Suprapubic skin (tissue), 4 donors: ENCODE data around the gene TBC1D8. TPM values are rescaled to one million over a fixed set of nuclear protein-coding genes. Genes with fewer than 3 reads are reported as not detected.
A peak's percentile ranks its signal among the peaks of the same experiment; 100 is the strongest.

ENCODE experiments used
- DNase-seq, 2 donors: peaks; one replicate each; pipeline ENCODE4 v3.0.0-alpha.2; 2019; ENCODE audit warnings: low spot score in 2 of 2
- H3K27ac ChIP-seq: fragments of 200-600 bp; sonication (generic); one replicate; pipeline ENCODE4 v1.5.1; 2019
- H3K27me3 ChIP-seq: fragments of 200-600 bp; sonication (generic); one replicate; pipeline ENCODE4 v1.5.1; 2019
- H3K36me3 ChIP-seq: fragments of 200-600 bp; sonication (generic); one replicate; pipeline ENCODE4 v1.5.1; 2019
- H3K4me1 ChIP-seq: fragments of 200-600 bp; sonication (generic); one replicate; pipeline ENCODE4 v1.5.1; 2019
- H3K4me3 ChIP-seq: fragments of 200-600 bp; sonication (generic); one replicate; pipeline ENCODE4 v1.5.1; 2019; ENCODE audit warnings: mild to moderate bottlenecking
- H3K9me3 ChIP-seq: fragments of 200-600 bp; sonication (generic); one replicate; pipeline ENCODE4 v1.5.1; 2019
- CTCF ChIP-seq, 2 donors: fragments of 200-600 bp in 1 of 2; fragments of 450-650 bp in 1 of 2; sonication (generic) in 1 of 2; IDR thresholded peaks; one replicate each; pipeline ENCODE4 v1.5.1; 2016 to 2019; ENCODE audit warnings: antibody characterized with exemption in 2 of 2, mild to moderate bottlenecking in 1 of 2, moderate library complexity in 1 of 2
- EP300 ChIP-seq: sonication (generic); formaldehyde crosslinking; IDR thresholded peaks from one replicate; pipeline ENCODE4 v1.6.1; 2017; ENCODE audit warnings: antibody characterized with exemption
- POLR2A ChIP-seq, 2 donors: fragments of 450-650 bp; IDR thresholded peaks; one replicate each; pipeline ENCODE4 v1.6.1; 2017; ENCODE audit warnings: antibody characterized with exemption in 2 of 2, mild to moderate bottlenecking in 2 of 2, moderate library complexity in 2 of 2
- POLR2AphosphoS5 ChIP-seq, 3 donors: sonication (generic); formaldehyde crosslinking; IDR thresholded peaks; one replicate each; pipeline ENCODE4 v1.6.1; 2017; ENCODE audit warnings: antibody characterized with exemption in 3 of 3
- WGBS: methylation state at CpG from one replicate; pipeline ENCODE4 v1.1.5; 2018; 5-methylcytosine and 5-hydroxymethylcytosine counted together
- total RNA-seq, 4 donors: library from RNA; depleted of rRNA; stranded (reverse); fragments of >200 nt; gene quantifications; one replicate each; pipeline ENCODE4 v1.1.0, GENCODE V29; 2016

Gene TBC1D8
- total RNA-seq, 4 donors from 2014 or later: 38.8 to 309 (median 68.3) TPM

GRCh38 chr2:101081375-101081907 is 69.7 kb downstream of the TBC1D8 start:
- WGBS: 88% methylated on average over 1 of the region's 1 CpG
- H3K4me1 ChIP-seq: no peaks in the 10 kb centered on the region
- no peak overlapping the region for H3K4me3 ChIP-seq
- TF ChIP-seq POLR2AphosphoS5 (IDR thresholded peaks at IDR 0.05) (no peak), POLR2A (IDR thresholded peaks at IDR 0.05) (no peak), CTCF (IDR thresholded peaks at IDR 0.05) (no peak), EP300 (no peak)
- peak overlapping the region; percentile 51 for H3K27ac ChIP-seq
- H3K36me3 ChIP-seq: peaks cover 4% of the 10 kb centered on the region
- H3K27me3 ChIP-seq: no peaks in the 10 kb centered on the region
- H3K9me3 ChIP-seq: no peaks in the 10 kb centered on the region
- DNase-seq: no peak

- DNase-seq: no peak
- Histone ChIP-seq H3K4me1 (no peaks in the 10 kb centered on the region), H3K27ac (peak overlapping the region; percentile 51), H3K4me3 (no peak overlapping the region), H3K27me3 (no peaks in the 10 kb centered on the region), H3K36me3 (peaks cover 4% of the 10 kb centered on the region), H3K9me3 (no peaks in the 10 kb centered on the region)
- 92% methylated on average over 14 of the region's 14 CpGs for WGBS
- TF ChIP-seq EP300: no peak
- TF ChIP-seq POLR2AphosphoS5 (IDR thresholded peaks at IDR 0.05): peak in 1 of 3 donors; percentile 40
- no peak for TF ChIP-seq CTCF (IDR thresholded peaks at IDR 0.05)
- no peak for TF ChIP-seq POLR2A (IDR thresholded peaks at IDR 0.05)
Measured at GRCh38 chr2:101080211-101081068, 70.7 kb downstream of the TBC1D8 start.

GRCh38 chr2:101076581-101076980 is 74.6 kb downstream of the TBC1D8 start:
- no peak for DNase-seq
- Histone ChIP-seq H3K36me3 (no peaks in the 10 kb centered on the region), H3K4me3 (no peak overlapping the region), H3K27me3 (no peaks in the 10 kb centered on the region), H3K27ac (no peak overlapping the region), H3K4me1 (no peaks in the 10 kb centered on the region), H3K9me3 (no peaks in the 10 kb centered on the region)
- WGBS: 45% methylated on average over 2 of the region's 2 CpGs
- no peak for TF ChIP-seq POLR2A (IDR thresholded peaks at IDR 0.05)
- TF ChIP-seq POLR2AphosphoS5 (IDR thresholded peaks at IDR 0.05): no peak
- no peak for TF ChIP-seq EP300
- TF ChIP-seq CTCF (IDR thresholded peaks at IDR 0.05): no peak

- TF ChIP-seq EP300 (no peak), POLR2AphosphoS5 (IDR thresholded peaks at IDR 0.05) (no peak)
- H3K27me3 ChIP-seq: no peaks in the 10 kb centered on the region
- WGBS: 24% methylated on average over 4 of the region's 4 CpGs
- H3K9me3 ChIP-seq: no peaks in the 10 kb centered on the region
- peak overlapping the region; percentile 81 for H3K27ac ChIP-seq
- no peaks in the 10 kb centered on the region for H3K36me3 ChIP-seq
- no peak for DNase-seq
- H3K4me1 ChIP-seq: peaks cover 26% of the 10 kb centered on the region
- no peak overlapping the region for H3K4me3 ChIP-seq
Measured at GRCh38 chr2:101064868-101065549, 86.2 kb downstream of the TBC1D8 start.

- Histone ChIP-seq H3K4me1 (peaks cover 26% of the 10 kb centered on the region), H3K36me3 (no peaks in the 10 kb centered on the region), H3K27ac (peak overlapping the region; percentile 81), H3K9me3 (no peaks in the 10 kb centered on the region), H3K27me3 (no peaks in the 10 kb centered on the region), H3K4me3 (no peak overlapping the region)
- no peak for DNase-seq
- TF ChIP-seq CTCF (IDR thresholded peaks at IDR 0.05) (no peak), POLR2AphosphoS5 (IDR thresholded peaks at IDR 0.05) (no peak), POLR2A (IDR thresholded peaks at IDR 0.05) (no peak), EP300 (no peak)
- 92% methylated on average over 3 of the region's 3 CpGs for WGBS
Measured at GRCh38 chr2:101064505-101064867, 86.7 kb downstream of the TBC1D8 start.
